ENCODE results near the gene PLEKHG4B.

Gene PLEKHG4B

DNA sequence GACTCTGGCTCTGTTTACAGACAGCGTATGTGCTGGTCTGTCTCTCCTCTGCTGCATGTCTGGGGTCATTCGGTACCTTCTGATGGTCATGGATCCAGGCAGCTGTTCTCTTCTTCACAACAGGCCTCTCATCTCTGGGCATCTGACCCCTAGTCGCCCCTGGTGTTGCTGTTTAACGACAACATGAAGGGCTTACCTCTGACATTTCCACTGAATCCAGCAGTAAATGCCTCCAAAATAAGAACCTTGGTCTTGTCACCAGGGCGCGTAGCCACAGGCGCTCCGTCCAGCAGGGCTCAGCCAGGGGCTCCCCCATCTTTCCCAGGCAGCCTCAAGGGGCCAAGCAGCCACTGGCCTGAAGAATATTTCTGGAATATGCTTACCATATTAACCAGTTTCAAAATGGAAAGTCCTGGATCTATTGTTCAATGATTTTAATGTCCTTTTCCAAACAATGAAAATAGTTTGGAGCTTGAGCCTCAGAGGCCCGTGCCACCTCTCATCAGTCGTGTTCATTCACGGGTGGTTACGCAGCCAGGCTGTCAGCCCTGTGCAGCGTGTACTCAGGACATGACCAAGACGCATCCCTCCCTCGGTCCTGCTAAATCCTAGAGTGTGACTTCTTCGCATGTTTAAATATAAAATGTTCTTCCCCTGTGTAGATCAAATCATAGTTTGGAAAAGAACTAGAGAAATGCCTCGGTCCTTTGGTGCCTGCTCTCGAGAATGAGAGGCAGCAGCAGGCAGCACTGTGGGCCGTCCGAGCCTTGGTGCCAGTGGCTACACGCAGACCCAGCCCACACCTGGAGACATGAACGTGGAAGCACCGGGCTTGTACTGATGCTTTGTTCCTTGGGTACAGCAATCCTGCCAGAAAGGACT, 69.2 kb downstream of the PLEKHG4B start:
- no peak overlapping the region for H3K4me3 ChIP-seq (ENCODE audit: low read depth, low read length)
- TF ChIP-seq CTCF (IDR thresholded peaks at IDR 0.05; ENCODE audit: low read depth, low read length, missing control alignments): no peak
- in situ Hi-C loops (cut with HindIII; ENCODE audit: low sequenced_read_pairs): no loop called here
- no peak for DNase-seq (ENCODE audit: low read depth)

DNA sequence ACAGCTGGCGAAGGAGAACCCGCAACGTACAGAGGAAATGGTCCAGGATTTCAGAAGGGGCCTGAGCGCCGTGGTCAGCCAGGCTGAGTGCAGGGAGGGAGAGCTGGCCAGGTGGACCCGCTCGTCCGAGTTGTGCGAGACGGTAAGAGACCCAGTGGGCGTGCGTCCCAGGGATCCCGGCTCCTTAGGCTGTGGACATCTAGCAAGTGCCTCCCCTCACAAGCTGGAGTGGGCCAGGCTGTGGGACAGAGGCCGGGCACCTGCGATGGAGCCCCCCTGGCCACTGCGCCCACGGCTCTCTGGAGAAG, 69.8 kb downstream of the PLEKHG4B start:
- no peak for DNase-seq (ENCODE audit: low read depth)
- no peak for TF ChIP-seq CTCF (IDR thresholded peaks at IDR 0.05; ENCODE audit: low read depth, low read length, missing control alignments)
- no peak overlapping the region for H3K4me3 ChIP-seq (ENCODE audit: low read depth, low read length)
- in situ Hi-C loops (cut with HindIII; ENCODE audit: low sequenced_read_pairs): no loop called here

DNA sequence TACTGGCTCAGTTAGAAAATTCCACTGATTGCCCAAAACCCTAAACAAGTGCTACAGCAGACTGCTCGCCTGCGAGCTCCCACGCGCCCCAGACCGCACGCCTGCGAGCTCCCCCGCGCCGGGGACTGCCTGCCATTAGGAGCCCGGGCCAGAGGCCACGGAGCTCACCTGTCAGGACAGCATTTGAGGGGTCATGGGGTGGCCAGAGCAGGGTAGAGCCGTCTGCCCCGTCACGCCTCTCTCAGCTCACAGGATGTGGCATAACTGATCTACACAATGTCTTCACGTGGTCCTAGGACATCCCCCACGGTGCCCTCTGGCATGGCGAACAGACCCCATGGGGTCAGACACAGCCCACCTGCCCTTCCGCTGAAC, 70.2 kb downstream of the PLEKHG4B start:
- no peak overlapping the region for H3K4me3 ChIP-seq (ENCODE audit: low read depth, low read length)
- no peak for TF ChIP-seq CTCF (IDR thresholded peaks at IDR 0.05; ENCODE audit: low read depth, low read length, missing control alignments)
- in situ Hi-C loops (cut with HindIII; ENCODE audit: low sequenced_read_pairs): no loop called here
- no peak for DNase-seq (ENCODE audit: low read depth)

- no peak for DNase-seq (ENCODE audit: low read depth)
- no peak for TF ChIP-seq CTCF (IDR thresholded peaks at IDR 0.05; ENCODE audit: low read depth, low read length, missing control alignments)
- in situ Hi-C loops (cut with HindIII; ENCODE audit: low sequenced_read_pairs): no loop called here
- no peak overlapping the region for H3K4me3 ChIP-seq (ENCODE audit: low read depth, low read length)
These were observed 70.8 kb downstream of the PLEKHG4B start for GRCh38 chr5:162565-163337.

DNA sequence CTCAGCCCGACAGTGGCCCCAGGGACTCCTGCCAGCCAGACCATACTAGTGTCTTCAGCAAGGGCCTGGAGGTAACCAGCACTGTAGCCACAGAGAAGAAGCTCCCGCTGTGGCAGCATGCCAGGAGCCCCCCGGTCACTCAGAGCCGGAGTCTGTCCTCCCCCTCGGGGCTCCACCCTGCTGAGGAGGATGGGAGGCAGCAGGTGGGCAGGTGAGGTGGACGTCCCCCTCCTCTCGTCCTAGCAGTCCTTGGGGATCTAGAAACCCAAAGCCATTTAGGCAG, 71.3 kb downstream of the PLEKHG4B start:
- no peak for TF ChIP-seq CTCF (IDR thresholded peaks at IDR 0.05; ENCODE audit: low read depth, low read length, missing control alignments)
- no peak overlapping the region for H3K4me3 ChIP-seq (ENCODE audit: low read depth, low read length)
- in situ Hi-C loops (cut with HindIII; ENCODE audit: low sequenced_read_pairs): no loop called here
- DNase-seq (ENCODE audit: low read depth): no peak

DNA sequence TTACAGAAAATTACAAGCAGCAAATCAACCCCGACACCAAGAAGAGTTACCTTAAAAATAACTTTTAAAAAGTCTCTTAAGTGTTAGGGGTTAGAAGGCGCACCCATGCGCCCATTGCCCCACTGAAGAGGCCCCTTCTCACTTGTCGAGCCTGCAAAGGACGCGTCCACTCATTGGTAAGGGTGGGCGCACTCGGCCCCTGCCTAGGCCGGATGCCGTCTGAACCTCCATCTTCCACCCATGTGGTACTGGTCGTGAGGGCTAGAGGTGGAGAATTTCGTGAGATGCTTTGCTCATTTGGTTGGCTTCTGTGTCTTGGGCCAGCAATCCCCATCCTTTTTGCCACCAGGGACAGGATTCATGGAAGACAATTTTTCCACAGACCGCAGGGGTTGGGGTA, 71.9 kb downstream of the PLEKHG4B start:
- H3K4me3 ChIP-seq (ENCODE audit: low read depth, low read length): no peak overlapping the region
- no peak for TF ChIP-seq CTCF (IDR thresholded peaks at IDR 0.05; ENCODE audit: low read depth, low read length, missing control alignments)
- DNase-seq (ENCODE audit: low read depth): no peak
- in situ Hi-C loops (cut with HindIII; ENCODE audit: low sequenced_read_pairs): no loop called here

All from astrocyte of the cerebellum (primary cell).